ENCODE results near the gene RANGAP1. TPM values are rescaled to one million over a fixed set of nuclear protein-coding genes. Genes with fewer than 3 reads are reported as not detected.

RANGAP1 gene
- total RNA-seq, 1 experiment from 2014 or later: 198 TPM

DNA sequence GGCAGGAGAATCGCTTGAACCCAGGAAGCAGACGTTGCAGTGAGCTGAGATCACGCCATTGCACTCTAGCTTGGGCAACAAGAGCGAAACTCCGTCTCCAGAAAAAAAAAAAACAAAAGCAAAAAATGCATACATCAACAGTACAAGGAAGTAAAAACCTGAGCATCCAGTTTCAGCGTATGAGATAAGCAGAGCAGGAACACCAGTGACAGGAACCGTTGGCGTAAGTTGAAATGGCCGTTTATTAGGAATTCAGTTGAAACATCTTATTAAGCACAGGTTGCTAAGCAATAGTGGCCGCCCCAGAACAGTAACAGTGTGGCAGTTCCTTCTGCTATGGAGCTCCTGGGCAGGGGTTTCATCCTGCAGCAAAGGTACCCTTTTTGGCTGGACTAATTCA is 84.8 kb downstream of the RANGAP1 start:
- DNase-seq (ENCODE audit: low read depth): no peak

DNA sequence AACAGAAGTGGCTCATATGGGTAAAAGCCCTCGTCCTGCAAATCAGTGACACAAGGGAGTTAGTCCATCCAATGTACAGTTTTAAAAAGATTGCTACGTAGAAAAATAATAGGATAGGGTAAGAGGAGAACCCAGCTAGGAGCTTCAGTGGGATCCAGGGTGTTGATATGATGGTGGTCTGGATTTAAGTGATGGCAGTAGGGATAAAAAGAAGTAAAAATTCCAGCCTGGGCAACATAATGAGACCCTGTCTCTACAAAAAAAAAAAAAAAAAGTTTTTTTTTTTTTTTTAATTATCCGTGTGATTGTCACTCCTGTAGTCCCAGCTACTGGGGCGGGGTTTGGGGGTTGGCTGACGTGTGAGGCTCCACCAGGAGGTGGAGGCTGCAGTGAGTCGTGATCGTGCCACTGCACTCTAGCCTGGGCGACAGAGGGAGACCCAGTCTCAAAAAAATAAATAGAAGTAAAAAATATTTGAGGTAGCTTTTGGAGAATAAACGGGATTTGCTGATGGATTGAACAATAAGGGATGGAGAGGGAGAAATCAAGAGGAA is 87.9 kb downstream of the RANGAP1 start:
- DNase-seq (ENCODE audit: low read depth): peak; percentile 37

DNA sequence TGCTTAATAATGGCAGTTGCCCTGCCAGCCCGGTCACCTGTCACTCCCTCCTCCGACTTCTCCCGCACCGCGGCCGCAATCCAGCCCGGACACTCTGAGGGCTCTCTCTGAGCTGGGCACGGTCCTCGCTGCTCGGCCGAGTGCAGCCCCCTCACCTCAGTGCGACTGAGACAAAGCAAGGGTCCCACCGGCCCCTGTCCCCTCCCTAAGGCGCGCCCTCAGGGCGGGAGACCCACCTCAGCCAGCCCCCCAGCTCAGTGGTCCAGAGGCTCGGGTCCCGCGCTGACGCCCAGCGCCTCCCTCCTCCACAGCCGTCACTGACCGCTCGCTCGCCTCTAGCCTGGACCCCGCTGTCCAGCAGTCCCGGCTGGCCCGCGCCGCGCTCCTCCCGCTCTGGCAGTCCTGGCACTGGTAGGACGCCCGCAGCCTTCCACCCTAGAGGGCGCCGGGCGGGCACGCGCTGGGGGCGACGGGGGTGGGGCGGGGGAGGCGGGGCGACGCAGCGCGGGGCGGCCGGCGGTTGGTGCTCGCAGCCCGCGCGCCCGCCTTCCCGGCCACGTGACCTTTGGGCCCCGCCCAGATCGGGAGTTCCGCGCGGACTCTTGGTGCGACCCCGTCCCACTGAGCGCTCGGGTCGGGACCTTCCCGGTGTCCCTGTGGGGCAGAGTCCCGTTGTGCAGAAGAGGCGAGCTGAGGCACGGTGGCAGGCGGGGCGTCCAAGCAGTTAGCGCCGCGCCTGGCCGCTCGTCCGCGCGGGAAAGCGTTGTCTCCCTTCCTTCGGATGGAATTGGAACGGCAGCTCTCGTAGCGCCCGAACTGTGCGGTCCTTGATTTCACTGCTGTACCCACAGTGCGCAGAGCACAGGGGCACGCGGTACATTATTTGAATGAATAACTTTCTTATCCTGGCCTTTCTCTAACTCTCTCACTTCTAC is 88.7 kb downstream of the RANGAP1 start:
- DNase-seq (ENCODE audit: low read depth): peak; percentile 60

Small RNA genes within 50 kb of the gene (small RNA-seq; reads per million reads assigned to genes)
- not detected for gene MIR6889

Other genes with a start within 250 kb of the RANGAP1 start
- gene EP300, start 193.6 kb downstream of the RANGAP1 start, total RNA-seq (2014; rRNA removed; shearing (Covaris generic)): 20.9 and 21.0 TPM in 2 replicates
- gene L3MBTL2, start 80.9 kb downstream of the RANGAP1 start, total RNA-seq (2014; rRNA removed; shearing (Covaris generic)): 25.6 and 25.9 TPM in 2 replicates
- gene CHADL, start 45.3 kb downstream of the RANGAP1 start, total RNA-seq (2014; rRNA removed; shearing (Covaris generic)): not detected in 2 replicates
- 55.7 and 58.7 TPM in 2 replicates for gene ZC3H7B, start 15.3 kb upstream of the RANGAP1 start, total RNA-seq (2014; rRNA removed; shearing (Covaris generic))
- gene TEF, start 95.8 kb upstream of the RANGAP1 start, total RNA-seq (2014; rRNA removed; shearing (Covaris generic)): 4.1 and 6.7 TPM in 2 replicates
- 14.2 and 23.8 TPM in 2 replicates for gene TOB2, start 160.6 kb upstream of the RANGAP1 start, total RNA-seq (2014; rRNA removed; shearing (Covaris generic))
- gene PHF5A, start 182.5 kb upstream of the RANGAP1 start, total RNA-seq (2014; rRNA removed; shearing (Covaris generic)): 147 and 167 TPM in 2 replicates
- 75.6 and 86.8 TPM in 2 replicates for gene ACO2, start 182.9 kb upstream of the RANGAP1 start, total RNA-seq (2014; rRNA removed; shearing (Covaris generic))